ENCODE data around the gene SRSF7.
"Not testable (repeated sequence)": the region's sequence is repeated elsewhere in the genome, so short reads cannot be mapped to it uniquely, and the experiment has no call there.

Gene SRSF7

GRCh38 chr2:38750891-38751595, at the start of gene SRSF7:
Gene SRSF7 (minus strand): TSS chr2:38751361. CDS start chr2:38751256, 105 bp downstream.
- TF ChIP-seq CTCF (IDR thresholded peaks at IDR 0.05) = peak; percentile 23
- Histone ChIP-seq H3K79me2 (peaks cover 21% of the 10 kb centered on the region), H3K4me1 (peaks cover 28% of the 10 kb centered on the region)

DNA sequence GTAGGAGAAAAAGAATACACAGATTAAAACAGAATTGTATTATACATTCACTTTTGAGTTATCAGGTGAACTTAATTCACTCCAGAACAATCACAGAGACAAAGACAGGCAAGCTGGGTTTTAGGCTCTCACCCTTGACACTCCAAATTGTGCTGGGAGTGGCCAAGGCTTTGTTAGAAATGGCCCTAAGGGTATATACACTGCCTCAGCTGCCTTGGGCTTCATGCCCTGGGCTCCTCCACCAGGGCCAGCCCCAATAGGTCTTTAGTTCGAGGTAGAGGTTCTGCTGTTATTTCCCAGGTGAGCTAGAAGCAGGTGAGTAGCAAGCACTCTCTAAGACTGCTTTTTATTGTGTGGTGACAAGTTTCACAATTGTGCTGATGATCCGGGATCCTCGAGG, 46.8 kb upstream of the SRSF7 start:
- no peak overlapping the region for H3K4me2 ChIP-seq (ENCODE audit: low read length)
- H3K27ac ChIP-seq = no peak overlapping the region
- H3K4me1 ChIP-seq = no peaks in the 10 kb centered on the region
- no peak overlapping the region for H3K4me3 ChIP-seq (ENCODE audit: low read depth, low read length)
- H3K9ac ChIP-seq = no peak overlapping the region
- H3K27me3 ChIP-seq (ENCODE audit: control insufficient read depth, insufficient read depth, low read length) = no peaks in the 10 kb centered on the region
- H3K79me2 ChIP-seq = no peaks in the 10 kb centered on the region
- H3K36me3 ChIP-seq (ENCODE audit: control insufficient read depth, insufficient read depth, low read length) = no peaks in the 10 kb centered on the region
- TF ChIP-seq CTCF (IDR thresholded peaks at IDR 0.05) = no peak
- H3K9me3 ChIP-seq (ENCODE audit: control insufficient read depth, low read length) = no peaks in the 10 kb centered on the region
- no peak overlapping the region for H2AFZ ChIP-seq

More at GRCh38 chr2:38750891-38751595, at the start of gene SRSF7:
- Histone ChIP-seq H3K36me3 (ENCODE audit: control insufficient read depth, insufficient read depth, low read length) (no peaks in the 10 kb centered on the region), H3K9ac (peak within 1 kb of the TSS; percentile 96), H3K27me3 (ENCODE audit: control insufficient read depth, insufficient read depth, low read length) (no peaks in the 10 kb centered on the region), H3K4me3 (ENCODE audit: low read depth, low read length) (peak within 1 kb of the TSS; percentile 93), H3K27ac (peak within 1 kb of the TSS; percentile 99), H3K4me2 (ENCODE audit: low read length) (peak within 1 kb of the TSS; percentile 95), H2AFZ (peak within 1 kb of the TSS; percentile 98), H3K9me3 (ENCODE audit: control insufficient read depth, low read length) (no peaks in the 10 kb centered on the region)

DNA sequence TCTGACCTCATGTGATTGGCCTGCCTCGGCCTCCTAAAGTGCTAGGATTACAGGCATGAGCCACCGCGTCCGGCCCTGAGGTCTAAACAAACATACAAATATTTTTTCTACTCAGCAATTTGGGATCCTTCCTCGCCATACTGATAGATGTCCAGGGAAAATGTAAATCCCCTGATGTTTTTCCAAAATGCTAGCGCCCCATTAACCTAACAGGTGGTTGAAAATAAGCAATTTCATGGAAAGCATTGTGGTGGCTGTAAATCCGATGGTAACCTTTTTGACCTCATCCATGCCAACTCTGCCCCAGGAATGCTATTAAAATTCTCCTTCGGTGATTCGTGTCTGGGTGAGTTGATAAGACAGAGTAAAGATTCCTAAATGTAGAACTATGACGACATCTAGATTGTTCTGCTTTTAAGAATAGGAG, 46.1 kb upstream of the SRSF7 start:
- no peak overlapping the region for H3K9ac ChIP-seq
- no peak overlapping the region for H3K4me3 ChIP-seq (ENCODE audit: low read depth, low read length)
- H3K36me3 ChIP-seq (ENCODE audit: control insufficient read depth, insufficient read depth, low read length) = no peaks in the 10 kb centered on the region
- H3K27me3 ChIP-seq (ENCODE audit: control insufficient read depth, insufficient read depth, low read length) = no peaks in the 10 kb centered on the region
- H3K79me2 ChIP-seq = no peaks in the 10 kb centered on the region
- TF ChIP-seq CTCF (IDR thresholded peaks at IDR 0.05) = no peak
- no peaks in the 10 kb centered on the region for H3K4me1 ChIP-seq
- H3K9me3 ChIP-seq (ENCODE audit: control insufficient read depth, low read length) = no peaks in the 10 kb centered on the region
- no peak overlapping the region for H3K27ac ChIP-seq
- H2AFZ ChIP-seq = no peak overlapping the region
- no peak overlapping the region for H3K4me2 ChIP-seq (ENCODE audit: low read length)

DNA sequence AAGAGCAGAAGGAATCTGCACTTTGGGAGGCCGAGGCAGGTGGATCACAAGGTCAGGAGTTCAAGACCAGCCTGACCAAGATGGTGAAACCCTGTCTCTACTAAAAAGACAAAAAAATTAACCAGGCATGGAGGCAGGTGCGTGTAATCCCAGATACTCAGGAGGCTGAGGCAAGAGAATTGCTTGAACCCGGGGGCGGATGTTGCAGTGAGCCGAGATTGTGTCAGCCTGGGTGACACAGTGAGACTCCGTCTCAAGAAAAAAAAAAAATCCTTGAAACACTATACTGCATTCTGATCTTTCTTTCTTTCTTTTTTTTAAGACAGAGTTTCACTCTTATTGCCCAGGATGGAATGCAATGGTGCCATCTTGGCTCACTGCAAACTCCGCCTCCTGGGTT, 43.9 kb upstream of the SRSF7 start:
- H3K27me3 ChIP-seq (ENCODE audit: control insufficient read depth, insufficient read depth, low read length); H3K4me3 ChIP-seq (ENCODE audit: low read depth, low read length); H3K36me3 ChIP-seq (ENCODE audit: control insufficient read depth, insufficient read depth, low read length); H3K9ac ChIP-seq; H3K4me2 ChIP-seq (ENCODE audit: low read length); H3K27ac ChIP-seq; H3K79me2 ChIP-seq; H2AFZ ChIP-seq; H3K4me1 ChIP-seq; H3K9me3 ChIP-seq (ENCODE audit: control insufficient read depth, low read length): not testable (repeated sequence)

DNA sequence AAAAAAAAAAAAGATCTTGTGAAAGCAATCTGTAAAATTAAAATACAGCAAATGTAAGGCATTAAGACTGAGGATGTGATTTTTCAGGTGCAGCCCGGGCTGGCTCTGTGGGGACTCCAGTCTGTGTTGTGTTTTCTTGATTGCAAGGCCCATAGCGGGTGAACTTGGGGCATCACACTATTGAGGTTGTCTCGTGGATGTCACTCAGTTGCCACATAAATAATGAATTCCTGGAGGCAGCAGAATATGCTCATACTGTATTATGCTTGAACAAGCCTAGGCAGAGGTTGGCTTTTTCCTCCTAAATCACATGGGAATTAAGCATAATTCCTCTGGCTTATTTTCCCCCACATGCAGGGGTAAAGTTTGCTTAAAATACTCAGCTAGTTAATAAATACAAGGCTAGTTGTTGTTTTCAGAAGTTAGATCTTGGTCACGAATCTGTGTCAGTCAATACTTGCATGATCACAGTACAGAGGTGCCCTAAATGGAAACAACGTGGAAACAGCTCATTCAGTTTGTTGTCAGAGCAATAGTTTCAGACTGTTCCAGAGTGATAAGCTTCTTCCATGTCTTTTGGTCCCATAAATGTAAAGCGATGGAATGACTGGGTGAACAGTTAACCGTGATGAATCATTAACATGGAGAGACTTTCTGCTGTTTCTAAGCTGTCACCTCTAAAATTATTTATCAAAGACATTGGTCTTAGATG, 43.2 kb upstream of the SRSF7 start:
- no peak overlapping the region for H3K27ac ChIP-seq
- no peaks in the 10 kb centered on the region for H3K4me1 ChIP-seq
- no peaks in the 10 kb centered on the region for H3K36me3 ChIP-seq (ENCODE audit: control insufficient read depth, insufficient read depth, low read length)
- H3K9ac ChIP-seq = no peak overlapping the region
- no peak overlapping the region for H2AFZ ChIP-seq
- no peak overlapping the region for H3K4me2 ChIP-seq (ENCODE audit: low read length)
- H3K79me2 ChIP-seq = no peaks in the 10 kb centered on the region
- no peak for TF ChIP-seq CTCF (IDR thresholded peaks at IDR 0.05)
- no peak overlapping the region for H3K4me3 ChIP-seq (ENCODE audit: low read depth, low read length)
- no peaks in the 10 kb centered on the region for H3K27me3 ChIP-seq (ENCODE audit: control insufficient read depth, insufficient read depth, low read length)
- H3K9me3 ChIP-seq (ENCODE audit: control insufficient read depth, low read length) = no peaks in the 10 kb centered on the region

All from parathyroid adenoma (tissue), 2 donors.